Neural progenitor cell (in vitro differentiated cells): ENCODE results near the gene NWD2. TPM values are rescaled to one million over a fixed set of nuclear protein-coding genes. Genes with fewer than 3 reads are reported as not detected.

ENCODE experiments used
- DNase-seq: peaks from one replicate; pipeline ENCODE4 v3.0.0-alpha.2; 2016; ENCODE audit warnings: low spot score
- H2AFZ ChIP-seq: fragments of 200-600 bp; sonication (generic); replicated peaks from 2 replicates; pipeline ENCODE4 v1.6.1; 2016; ENCODE audit warnings: antibody characterized with exemption
- H3F3A ChIP-seq: fragments of 200-600 bp; sonication (generic); 2 replicates; pipeline ENCODE4 v1.6.1; 2016; ENCODE audit warnings: antibody characterized with exemption, low read depth
- H3K27ac ChIP-seq: fragments of 200-600 bp; sonication (generic); 2 replicates; pipeline ENCODE4 v1.5.1; 2016; ENCODE audit warnings: mild to moderate bottlenecking
- H3K27me3 ChIP-seq: fragments of 200-600 bp; sonication (generic); 2 replicates; pipeline ENCODE4 v1.6.1; 2016; ENCODE audit warnings: mild to moderate bottlenecking, moderate library complexity
- H3K36me3 ChIP-seq: fragments of 200-600 bp; sonication (generic); 2 replicates; pipeline ENCODE4 v1.5.1; 2016
- H3K4me1 ChIP-seq: fragments of 200-600 bp; sonication (generic); 2 replicates; pipeline ENCODE4 v1.6.1; 2016; ENCODE audit warnings: mixed run types
- H3K4me2 ChIP-seq: fragments of 200-600 bp; sonication (generic); 2 replicates; pipeline ENCODE4 v1.6.1; 2016
- H3K4me3 ChIP-seq: fragments of 200-600 bp; sonication (generic); 2 replicates; pipeline ENCODE4 v1.5.1; 2016
- H3K79me2 ChIP-seq: fragments of 200-600 bp; sonication (generic); 2 replicates; pipeline ENCODE4 v1.6.1; 2016; ENCODE audit warnings: low read depth
- H3K9ac ChIP-seq: fragments of 200-600 bp; sonication (generic); 2 replicates; pipeline ENCODE4 v1.6.1; 2016
- H3K9me3 ChIP-seq: fragments of 200-600 bp; sonication (generic); 2 replicates; pipeline ENCODE4 v1.5.1; 2016; ENCODE audit warnings: low read depth
- H4K20me1 ChIP-seq: fragments of 200-600 bp; sonication (generic); 2 replicates; pipeline ENCODE4 v1.6.1; 2016; ENCODE audit warnings: low read depth
- H3K27ac Mint-ChIP-seq: 3 replicates; pipeline ENCODE4 v1.8.0; 2021; ENCODE audit warnings: mixed read lengths
- H3K27me3 Mint-ChIP-seq: 2 replicates; pipeline ENCODE4 v1.8.0; 2022; ENCODE audit warnings: low read depth, mild to moderate bottlenecking, inconsistent platforms, moderate library complexity, mixed read lengths; ENCODE audit not compliant: insufficient read depth
- H3K36me3 Mint-ChIP-seq: 3 replicates; pipeline ENCODE4 v1.8.0; 2021; ENCODE audit warnings: mixed read lengths
- H3K4me1 Mint-ChIP-seq: 3 replicates; pipeline ENCODE4 v1.8.0; 2021; ENCODE audit warnings: mixed read lengths
- H3K4me3 Mint-ChIP-seq: 3 replicates; pipeline ENCODE4 v1.8.0; 2021; ENCODE audit warnings: mild to moderate bottlenecking, moderate library complexity, mixed read lengths
- H3K9me3 Mint-ChIP-seq: 3 replicates; pipeline ENCODE4 v1.8.0; 2020; ENCODE audit warnings: mixed read lengths
- CTCF ChIP-seq: fragments of 200-600 bp; sonication (generic); IDR thresholded peaks from 2 replicates; pipeline ENCODE4 v1.5.1; 2017; ENCODE audit warnings: antibody characterized with exemption, mild to moderate bottlenecking
- EZH2 ChIP-seq: fragments of 200-600 bp; sonication (generic); IDR thresholded peaks from 2 replicates; pipeline ENCODE4 v1.6.1; 2017; ENCODE audit warnings: antibody characterized with exemption, mild to moderate bottlenecking, moderate library complexity
- EZH2phosphoT487 ChIP-seq: fragments of 200-600 bp; sonication (generic); IDR thresholded peaks from 2 replicates; pipeline ENCODE4 v1.6.1; 2017; ENCODE audit warnings: antibody characterized with exemption
- total RNA-seq: library from RNA; depleted of rRNA; stranded (reverse); fragments of >200 nt; gene quantifications from 2 replicates; pipeline ENCODE4 v1.2.3, GENCODE V29; 2015; ENCODE audit warnings: low replicate concordance

The NWD2 gene
- total RNA-seq, 1 donor from 2014 or later: not detected

GRCh38 chr4:37358748-37359147 is 114.2 kb downstream of the NWD2 start:
- no peak for TF ChIP-seq EZH2phosphoT487
- TF ChIP-seq EZH2: no peak
- no peak for TF ChIP-seq CTCF
- H3K9me3 Mint-ChIP-seq: peaks cover 2% of the 10 kb centered on the region
- peaks cover 8% of the 10 kb centered on the region for H3K4me1 Mint-ChIP-seq
- no peak overlapping the region for H3K4me3 Mint-ChIP-seq
- Histone ChIP-seq H3K9me3 (no peaks in the 10 kb centered on the region), H2AFZ (no peak overlapping the region), H4K20me1 (no peaks in the 10 kb centered on the region), H3F3A (no peaks in the 10 kb centered on the region), H3K4me2 (no peak overlapping the region), H3K79me2 (no peaks in the 10 kb centered on the region), H3K9ac (no peak overlapping the region), H3K27me3 (no peaks in the 10 kb centered on the region), H3K4me3 (no peak overlapping the region), H3K36me3 (no peaks in the 10 kb centered on the region), H3K27ac (no peak overlapping the region), H3K4me1 (peaks cover 10% of the 10 kb centered on the region)
- no peak overlapping the region for H3K27ac Mint-ChIP-seq
- no peaks in the 10 kb centered on the region for H3K27me3 Mint-ChIP-seq
- no peaks in the 10 kb centered on the region for H3K36me3 Mint-ChIP-seq
- no peak for DNase-seq

- Histone ChIP-seq H3K4me1 (peaks cover 10% of the 10 kb centered on the region), H3K4me2 (no peak overlapping the region), H3F3A (no peaks in the 10 kb centered on the region), H3K36me3 (no peaks in the 10 kb centered on the region), H3K9me3 (no peaks in the 10 kb centered on the region), H3K4me3 (no peak overlapping the region), H2AFZ (no peak overlapping the region), H3K27ac (no peak overlapping the region), H3K27me3 (no peaks in the 10 kb centered on the region), H3K79me2 (no peaks in the 10 kb centered on the region), H3K9ac (no peak overlapping the region), H4K20me1 (no peaks in the 10 kb centered on the region)
- TF ChIP-seq CTCF (no peak), EZH2 (no peak), EZH2phosphoT487 (no peak)
- no peak overlapping the region for H3K27ac Mint-ChIP-seq
- H3K36me3 Mint-ChIP-seq: no peaks in the 10 kb centered on the region
- DNase-seq: no peak
- no peaks in the 10 kb centered on the region for H3K27me3 Mint-ChIP-seq
- H3K4me3 Mint-ChIP-seq: no peak overlapping the region
- H3K9me3 Mint-ChIP-seq: peaks cover 2% of the 10 kb centered on the region
- peaks cover 8% of the 10 kb centered on the region for H3K4me1 Mint-ChIP-seq
Observed at GRCh38 chr4:37359261-37359660, 114.7 kb downstream of the NWD2 start.

- Histone ChIP-seq H3K4me1 (no peaks in the 10 kb centered on the region), H3K27me3 (no peaks in the 10 kb centered on the region), H3K9me3 (no peaks in the 10 kb centered on the region), H3K36me3 (no peaks in the 10 kb centered on the region), H4K20me1 (no peaks in the 10 kb centered on the region), H2AFZ (no peak overlapping the region), H3K79me2 (no peaks in the 10 kb centered on the region), H3K4me2 (no peak overlapping the region), H3K27ac (no peak overlapping the region), H3K4me3 (no peak overlapping the region), H3F3A (no peaks in the 10 kb centered on the region), H3K9ac (no peak overlapping the region)
- TF ChIP-seq CTCF (no peak), EZH2 (no peak), EZH2phosphoT487 (no peak)
- H3K4me1 Mint-ChIP-seq: peaks cover 2% of the 10 kb centered on the region
- DNase-seq: no peak
- H3K36me3 Mint-ChIP-seq: no peaks in the 10 kb centered on the region
- peaks cover 2% of the 10 kb centered on the region for H3K9me3 Mint-ChIP-seq
- H3K27me3 Mint-ChIP-seq: no peaks in the 10 kb centered on the region
- H3K4me3 Mint-ChIP-seq: no peak overlapping the region
- H3K27ac Mint-ChIP-seq: no peak overlapping the region
Observed at GRCh38 chr4:37365888-37366287, 121.3 kb downstream of the NWD2 start.

GRCh38 chr4:37367901-37368300 is 123.4 kb downstream of the NWD2 start:
- TF ChIP-seq EZH2 (no peak), CTCF (no peak), EZH2phosphoT487 (no peak)
- Histone ChIP-seq H3K36me3 (no peaks in the 10 kb centered on the region), H3K4me3 (no peak overlapping the region), H3K9ac (no peak overlapping the region), H2AFZ (no peak overlapping the region), H3F3A (no peaks in the 10 kb centered on the region), H3K79me2 (no peaks in the 10 kb centered on the region), H3K4me2 (no peak overlapping the region), H3K4me1 (no peaks in the 10 kb centered on the region), H3K27me3 (no peaks in the 10 kb centered on the region), H3K27ac (no peak overlapping the region), H4K20me1 (no peaks in the 10 kb centered on the region), H3K9me3 (no peaks in the 10 kb centered on the region)
- no peak overlapping the region for H3K27ac Mint-ChIP-seq
- DNase-seq: no peak
- no peaks in the 10 kb centered on the region for H3K36me3 Mint-ChIP-seq
- H3K4me1 Mint-ChIP-seq: peaks cover 2% of the 10 kb centered on the region
- H3K4me3 Mint-ChIP-seq: no peak overlapping the region
- no peaks in the 10 kb centered on the region for H3K9me3 Mint-ChIP-seq
- H3K27me3 Mint-ChIP-seq: no peaks in the 10 kb centered on the region
